KG1 (cell line): ENCODE results near the gene GM2A.

ENCODE experiments used
- DNase-seq: peaks from one replicate; lab custom pipeline; 2025; lab: John Stamatoyannopoulos, UW

GM2A gene

GRCh38 chr5:151252762-151253604, at the start of gene GM2A:
TSS of gene GM2A (plus strand) at chr5:151253185. CDS start at chr5:151253217, 32 bp downstream.
- DNase-seq, result peak; percentile 93

- no peak for DNase-seq
Observed at GRCh38 chr5:151204051-151204450, 48.9 kb upstream of the GM2A start.

- no peak for DNase-seq
Observed at GRCh38 chr5:151205411-151205810, 47.6 kb upstream of the GM2A start.

GRCh38 chr5:151208481-151208914, 44.5 kb upstream of the GM2A start:
- DNase-seq, result no peak

- DNase-seq, result no peak
Observed at GRCh38 chr5:151212406-151212798, 40.6 kb upstream of the GM2A start.

- peak; percentile 61 for DNase-seq
Observed at GRCh38 chr5:151213803-151214613, 39.0 kb upstream of the GM2A start.

- DNase-seq, result no peak
Observed at GRCh38 chr5:151214614-151215545, 38.1 kb upstream of the GM2A start.

GRCh38 chr5:151215546-151215880, 37.5 kb upstream of the GM2A start:
- no peak for DNase-seq

GRCh38 chr5:151216781-151217180, 36.2 kb upstream of the GM2A start:
- no peak for DNase-seq

GRCh38 chr5:151218177-151218576, 34.8 kb upstream of the GM2A start:
- no peak for DNase-seq

GRCh38 chr5:151219138-151219537, 33.8 kb upstream of the GM2A start:
- DNase-seq, result no peak

GRCh38 chr5:151219789-151220188, 33.2 kb upstream of the GM2A start:
- DNase-seq, result no peak

GRCh38 chr5:151221574-151221973, 31.4 kb upstream of the GM2A start:
- no peak for DNase-seq

- DNase-seq, result no peak
Observed at GRCh38 chr5:151222054-151222789, 30.8 kb upstream of the GM2A start.

- DNase-seq, result no peak
Observed at GRCh38 chr5:151222790-151223446, 30.1 kb upstream of the GM2A start.

GRCh38 chr5:151223447-151224264, 29.3 kb upstream of the GM2A start, which contains the start of gene CCDC69:
TSS of gene CCDC69 (minus strand) at chr5:151224092. CDS start at chr5:151223970, 122 bp downstream.
- peak; percentile 3 for DNase-seq

- no peak for DNase-seq
Observed at GRCh38 chr5:151224372-151224771, 28.6 kb upstream of the GM2A start.

- no peak for DNase-seq
Observed at GRCh38 chr5:151225071-151225470, 27.9 kb upstream of the GM2A start.

- no peak for DNase-seq
Observed at GRCh38 chr5:151225475-151225874, 27.5 kb upstream of the GM2A start.

- DNase-seq, result no peak
Observed at GRCh38 chr5:151227918-151228447, 25.0 kb upstream of the GM2A start.
